ELR (cell line): ENCODE results near the gene SOX1.

ENCODE experiments used
- DNase-seq: peaks from one replicate; pipeline ENCODE4 v3.0.0-alpha.2; 2015; ENCODE audit warnings: low read depth

Gene SOX1

GRCh38 chr13:112058941-112059340, 8.0 kb upstream of the SOX1 start:
- DNase-seq = no peak

- DNase-seq = no peak
Observed at GRCh38 chr13:112059457-112060281, 7.3 kb upstream of the SOX1 start.

DNA sequence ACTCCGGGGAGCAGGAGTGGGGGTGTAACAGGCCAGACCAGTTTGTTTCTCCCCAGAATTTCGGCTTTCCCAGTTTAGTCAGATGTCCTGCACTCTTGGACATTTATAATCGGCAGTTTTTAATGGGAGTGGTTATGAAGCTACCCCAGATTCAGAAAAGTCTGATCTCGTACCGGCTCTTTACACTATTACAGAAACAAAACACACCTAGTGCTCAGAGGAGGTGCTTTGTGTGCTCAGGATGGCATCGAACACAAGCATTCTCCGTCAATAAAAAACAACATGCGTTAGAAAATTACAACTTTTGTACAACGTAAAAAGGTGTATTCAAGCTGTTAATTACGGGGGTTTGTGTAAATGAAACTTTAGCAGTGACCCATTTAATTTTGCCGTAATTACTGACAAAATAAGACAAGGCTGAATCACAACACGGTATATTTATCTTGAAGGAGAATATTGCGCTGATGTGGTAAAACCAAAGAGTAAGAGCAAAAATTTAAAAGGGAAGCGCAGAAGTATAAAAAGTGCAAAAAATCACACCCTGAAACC, 6.6 kb upstream of the SOX1 start:
- no peak for DNase-seq

DNA sequence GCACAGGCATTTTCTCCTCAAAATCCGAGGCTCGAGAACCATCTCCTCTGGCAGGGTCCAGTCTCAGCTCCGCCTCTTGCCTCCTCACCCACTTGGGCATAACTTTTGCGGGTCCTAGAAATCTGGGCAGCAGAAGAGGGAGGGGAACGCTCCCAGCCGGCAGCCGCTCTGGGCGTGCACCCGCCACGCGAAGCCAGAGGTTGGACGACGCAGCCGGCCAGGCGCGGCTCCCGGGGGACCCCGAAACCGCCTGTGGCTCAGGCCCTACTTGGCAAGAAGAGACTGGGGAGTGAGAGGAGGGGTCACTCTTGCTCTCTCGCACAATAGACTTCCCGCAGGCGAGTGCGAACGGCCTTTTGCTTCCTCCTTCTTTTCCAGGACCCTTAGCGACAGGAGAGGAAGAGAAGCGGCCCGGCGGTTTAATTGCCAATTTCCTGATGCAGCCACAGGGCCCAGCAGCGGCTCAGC, 6.0 kb upstream of the SOX1 start:
- no peak for DNase-seq

GRCh38 chr13:112061367-112062061, 5.4 kb upstream of the SOX1 start:
- no peak for DNase-seq

- no peak for DNase-seq
Observed at GRCh38 chr13:112062072-112062567, 4.8 kb upstream of the SOX1 start.

- no peak for DNase-seq
Observed at GRCh38 chr13:112062571-112063570, 4.1 kb upstream of the SOX1 start.

GRCh38 chr13:112063807-112064206, 3.1 kb upstream of the SOX1 start:
- no peak for DNase-seq

DNA sequence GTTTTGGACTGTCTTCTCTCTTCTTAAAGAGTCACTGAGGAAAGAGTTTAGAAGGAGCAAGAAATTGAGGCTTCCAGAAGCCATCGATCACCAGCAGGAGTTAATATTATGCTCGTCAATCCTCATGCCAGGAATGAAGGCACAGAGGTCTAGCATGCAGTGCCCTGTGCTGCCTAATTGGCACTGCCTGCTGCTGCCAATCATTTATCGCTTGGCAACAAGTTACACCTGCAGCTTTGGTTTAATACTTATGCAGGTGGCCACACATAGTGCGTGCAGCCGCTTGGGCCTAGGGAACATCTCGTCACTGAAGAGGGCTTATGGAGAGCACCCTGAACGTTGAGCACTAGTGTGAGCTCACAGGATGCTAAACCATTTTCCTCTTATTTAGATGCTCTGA, 2.7 kb upstream of the SOX1 start:
- DNase-seq = no peak

DNA sequence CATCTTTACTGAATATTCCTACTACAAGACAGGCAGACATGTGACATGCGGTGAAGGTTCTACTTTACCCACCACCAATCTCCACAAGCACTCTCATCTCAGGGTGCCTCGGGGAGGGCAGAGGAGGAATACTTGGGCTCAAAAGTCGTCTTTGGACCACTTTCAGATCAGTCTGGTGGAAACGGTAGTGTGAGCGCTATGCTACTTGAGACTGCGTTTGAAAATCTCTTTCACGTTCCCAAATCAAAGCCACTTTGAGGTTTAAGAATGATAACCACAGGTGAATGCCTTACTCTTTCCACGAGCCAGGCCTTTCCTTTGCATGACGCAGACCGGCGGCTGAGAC, 1.5 kb upstream of the SOX1 start:
- no peak for DNase-seq

DNA sequence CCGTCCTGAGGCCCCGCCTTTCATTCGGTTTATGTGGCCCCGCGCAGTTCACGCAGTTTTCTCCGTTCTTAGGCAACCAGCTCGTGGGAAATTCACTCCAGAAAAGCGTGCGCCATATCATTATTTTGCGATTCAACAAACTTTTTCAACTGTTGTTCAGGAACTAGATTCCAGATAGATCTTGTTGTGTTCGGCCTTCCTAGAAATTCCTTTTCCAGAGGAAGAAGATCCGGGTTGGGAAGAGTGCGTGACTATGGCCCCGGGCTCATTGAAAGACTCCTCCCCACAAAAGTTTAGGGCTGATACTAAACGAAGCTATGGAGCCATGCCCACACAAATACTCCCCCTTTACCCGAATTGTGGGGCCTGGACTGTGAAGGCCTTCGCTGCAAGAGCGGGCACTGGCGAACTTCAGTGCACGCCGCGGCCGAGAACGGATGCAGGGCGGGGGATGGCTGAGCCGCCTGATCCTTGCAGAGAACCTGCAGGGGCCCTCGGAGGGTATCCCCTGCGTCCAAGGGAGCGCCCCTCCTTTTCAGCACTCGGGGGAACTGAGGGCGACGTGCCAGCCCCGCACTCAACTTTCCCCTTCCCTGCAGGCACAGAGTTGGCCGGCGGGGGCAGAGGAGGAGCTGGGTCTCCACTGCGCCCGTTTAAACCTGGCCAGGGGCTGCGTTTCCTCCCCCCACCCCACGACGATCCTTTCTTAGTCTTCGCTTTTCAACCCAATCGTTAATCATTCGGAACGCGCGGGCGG, 904 bp upstream of the SOX1 start:
- no peak for DNase-seq

DNA sequence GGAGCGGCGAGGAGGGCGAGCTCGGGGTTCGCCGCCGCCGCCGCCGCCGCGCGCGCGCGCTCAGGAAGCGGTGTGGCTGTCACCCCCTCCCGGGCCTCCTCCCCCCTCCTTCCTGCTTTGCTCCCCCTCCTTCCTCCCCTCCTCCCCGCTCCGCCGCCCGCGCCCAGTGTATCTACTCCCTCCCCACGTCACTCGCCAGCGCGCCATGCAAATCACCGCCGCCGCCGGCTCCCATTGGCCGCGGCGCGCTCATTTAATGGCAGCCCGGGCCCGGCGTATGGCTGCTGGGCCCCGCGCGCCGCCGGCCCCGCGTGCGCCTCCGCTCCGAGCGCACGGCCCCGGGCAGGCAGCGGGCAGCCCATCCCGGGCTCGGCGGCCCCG, 335 bp upstream of the SOX1 start:
- no peak for DNase-seq

GRCh38 chr13:112067871-112068539, 1.1 kb downstream of the SOX1 start:
- DNase-seq = no peak

GRCh38 chr13:112068540-112069060, 1.7 kb downstream of the SOX1 start:
- no peak for DNase-seq

DNA sequence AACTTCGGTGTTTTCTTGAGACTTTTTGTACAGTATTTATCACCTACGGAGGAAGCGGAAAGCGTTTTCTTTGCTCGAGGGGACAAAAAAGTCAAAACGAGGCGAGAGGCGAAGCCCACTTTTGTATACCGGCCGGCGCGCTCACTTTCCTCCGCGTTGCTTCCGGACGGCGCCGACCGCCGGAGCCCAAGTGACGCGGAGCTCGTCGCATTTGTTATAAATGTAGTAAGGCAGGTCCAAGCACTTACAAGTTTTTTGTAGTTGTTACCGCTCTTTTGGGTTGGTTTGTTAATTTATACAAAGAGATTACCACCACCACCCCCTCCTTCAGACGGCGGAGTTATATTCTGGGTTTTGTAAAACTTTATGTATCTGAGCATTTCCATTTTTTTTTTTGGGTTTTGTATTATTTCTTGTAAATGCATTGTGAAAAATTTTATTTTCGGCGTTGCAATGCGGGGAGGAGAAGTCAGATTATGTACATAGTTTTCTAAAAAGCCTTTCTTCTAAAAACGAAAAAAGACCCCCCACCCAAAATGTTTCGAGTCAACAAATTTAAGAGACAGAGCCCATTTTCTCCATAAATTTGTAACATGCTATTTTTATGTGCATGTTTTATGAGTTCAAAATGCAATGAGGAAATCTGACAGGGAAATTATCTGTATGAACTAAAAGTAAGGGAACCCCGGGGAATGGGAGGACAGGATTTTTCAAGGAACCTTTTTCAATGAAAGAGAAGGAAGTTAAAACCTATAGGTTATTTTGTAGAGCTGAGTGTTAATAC, 2.3 kb downstream of the SOX1 start:
- DNase-seq = no peak

GRCh38 chr13:112069845-112070251, 2.9 kb downstream of the SOX1 start:
- no peak for DNase-seq

DNA sequence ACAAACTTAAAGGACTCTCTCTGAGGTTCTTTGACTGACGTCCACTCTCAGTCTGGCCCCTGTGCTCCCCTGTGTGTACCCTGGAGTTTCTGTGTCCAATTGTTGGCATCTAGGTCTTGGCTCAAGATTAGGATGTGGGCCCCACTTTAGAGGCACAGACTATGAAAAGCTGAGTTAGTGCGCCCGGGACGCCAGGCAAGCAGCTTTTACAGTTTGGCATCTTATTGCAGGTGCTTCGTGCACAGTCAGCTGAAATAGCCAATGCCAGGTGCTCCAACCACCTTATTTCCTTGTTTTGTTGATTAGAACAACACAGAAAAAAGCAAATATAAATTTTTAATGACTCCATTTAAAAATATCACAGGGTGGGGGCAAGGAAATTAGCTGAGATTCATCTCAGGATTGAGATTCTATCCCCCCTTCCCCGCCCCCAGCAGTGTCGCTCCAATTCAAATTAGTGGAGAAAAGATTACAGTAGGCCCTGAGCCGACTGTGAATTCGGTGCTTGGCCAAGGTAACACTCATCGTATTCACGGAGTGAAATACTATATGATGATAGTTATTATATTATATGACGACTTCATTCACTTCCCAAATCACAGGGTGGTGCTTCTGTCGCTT, 4.3 kb downstream of the SOX1 start:
- no peak for DNase-seq

DNA sequence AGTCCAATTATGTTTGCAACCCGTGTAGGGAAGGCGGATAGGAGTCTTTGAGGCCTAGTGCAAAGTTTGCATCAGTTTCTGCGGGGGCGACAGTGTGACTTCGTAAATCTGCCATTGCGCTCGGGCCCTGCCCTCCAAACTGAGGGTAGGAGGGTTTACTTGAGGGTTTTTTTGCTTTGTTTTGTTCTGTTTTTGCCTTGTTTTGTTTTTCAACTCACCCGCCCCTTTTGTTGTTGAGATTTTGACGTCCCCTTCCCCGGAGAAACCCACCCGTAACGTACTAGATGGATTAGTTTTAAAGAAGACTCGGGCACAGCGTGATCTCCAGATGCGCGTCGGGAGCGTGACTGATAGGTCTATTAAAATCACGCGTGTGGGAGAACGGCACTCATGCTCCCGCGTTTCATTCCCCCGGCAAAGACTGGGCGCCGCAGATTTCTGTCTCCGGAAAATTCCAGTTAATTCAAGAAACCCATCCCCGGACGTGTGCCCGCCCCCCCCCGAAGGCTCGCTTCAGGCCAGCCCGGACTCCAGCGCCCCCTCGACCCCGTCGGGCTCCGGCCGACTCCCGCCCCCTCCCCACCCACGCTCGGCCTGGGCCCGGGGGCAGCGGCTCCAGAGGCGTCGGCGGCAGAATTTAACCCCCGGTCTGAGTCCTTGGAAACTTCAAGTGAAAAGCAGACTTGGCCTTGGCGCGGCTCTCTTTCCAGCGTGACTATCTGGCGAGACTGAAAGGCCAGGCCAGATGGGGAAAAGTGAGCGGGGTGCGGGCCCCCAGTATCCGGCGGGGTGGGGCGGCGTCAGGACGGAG, 5.0 kb downstream of the SOX1 start:
- DNase-seq = no peak
